ENCODE measurements around the gene GALNT6. TPM values are rescaled to one million over a fixed set of nuclear protein-coding genes. Genes with fewer than 3 reads are reported as not detected.

GALNT6 gene
- polyA plus RNA-seq, 2 of the 4 experiments (the other 2 are of a cell fraction), result 3.6 to 4.3 TPM

DNA sequence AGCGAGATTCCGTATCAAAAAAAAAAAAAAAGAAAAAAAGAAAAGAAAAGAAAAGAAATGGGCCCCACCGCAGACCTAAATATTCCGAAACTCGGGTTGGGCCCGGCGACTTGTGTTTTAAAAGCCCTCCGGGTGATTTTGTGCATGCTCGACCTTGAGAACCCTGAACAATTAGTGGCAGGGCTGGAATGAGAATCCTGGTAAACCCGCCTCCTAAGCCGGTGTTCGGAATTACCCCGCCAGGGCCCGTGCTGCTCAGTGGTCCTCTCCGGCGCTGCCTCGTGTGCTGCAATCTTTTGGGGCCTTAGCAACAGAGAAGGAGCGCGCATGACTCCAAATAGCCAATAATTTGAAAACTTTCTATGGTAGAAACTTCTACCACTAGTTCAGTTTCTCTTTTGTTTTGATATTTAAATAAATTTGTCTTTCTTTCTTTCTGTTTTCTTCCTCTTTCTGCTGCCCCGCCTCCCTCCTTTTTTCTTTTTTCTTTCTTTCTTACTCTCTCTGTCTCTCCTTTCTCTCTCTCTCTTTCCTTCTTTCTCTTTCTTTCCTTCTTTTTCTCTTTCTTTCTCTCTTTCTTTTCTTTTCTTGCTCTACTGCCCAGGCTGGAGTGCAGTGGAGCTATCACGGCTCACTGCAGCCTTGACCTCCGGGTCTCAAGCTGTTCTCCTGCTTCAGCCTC, 1.5 kb upstream of the GALNT6 start:
- no peak for DNase-seq (ENCODE audit: low read depth in 1 of 2, low spot score in 1 of 2)
- ChIA-PET POLR2A (no interaction called here), CTCF (interaction anchor here (0.7 to 2.7 kb wide), 6 partner anchors 16 to 428 kb away, joined by 3 to 19 read pairs (median 5); no protein-coding TSS in a partner anchor)
- FAIRE-seq, result no peak
- Histone ChIP-seq H3K4me2 (no peak overlapping the region), H3K27ac (no peak overlapping the region), H3K9me3 (no peaks in the 10 kb centered on the region), H3K4me3 (no peak overlapping the region), H3K4me1 (peaks cover 14% of the 10 kb centered on the region)
- TF ChIP-seq JUN (IDR thresholded peaks at IDR 0.05), result no peak
- no peak for TF ChIP-seq PHF8 (IDR thresholded peaks at IDR 0.05; ENCODE audit: borderline replicate concordance, low read depth)
- no peak for ATAC-seq
- 95% methylated on average over 21 of the region's 22 CpGs for WGBS (ENCODE audit: missing lambda C conversion rate)

DNA sequence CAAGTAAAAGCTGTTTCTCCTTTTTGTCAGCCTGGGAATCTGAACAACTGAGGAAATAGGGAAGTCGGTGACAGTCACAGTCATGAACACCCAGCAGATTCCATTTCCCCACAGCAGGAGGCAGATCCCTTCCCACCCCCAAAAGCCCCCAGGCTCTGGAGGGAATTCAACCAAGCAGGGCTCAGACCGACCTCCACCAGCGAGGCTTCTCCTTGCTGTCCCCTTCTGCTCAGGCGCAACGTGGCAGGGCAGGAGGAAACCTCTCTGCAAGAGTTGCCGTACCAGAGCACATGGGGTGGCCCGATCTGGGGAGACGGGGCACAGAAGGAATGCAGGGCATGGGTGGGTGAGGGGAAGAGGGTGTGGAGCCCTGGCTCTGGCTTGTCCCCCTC, 319 bp downstream of the GALNT6 start:
- FAIRE-seq (no peak), DNase-seq (ENCODE audit: low read depth in 1 of 2, low spot score in 1 of 2) (peak in 1 of 2 experiments; percentile 23), ATAC-seq (peak; percentile 32 to 66; a peak in 5 of 6 replicates)
- H3K4me2 ChIP-seq, result peak overlapping the region; percentile 84
- H3K4me3 ChIP-seq, result peak overlapping the region; percentile 57
- peaks cover 17% of the 10 kb centered on the region for H3K4me1 ChIP-seq
- TF ChIP-seq ESRRA (IDR thresholded peaks at IDR 0.05; ENCODE audit: borderline replicate concordance, low read length), result no peak
- TF ChIP-seq, protein P1, sequence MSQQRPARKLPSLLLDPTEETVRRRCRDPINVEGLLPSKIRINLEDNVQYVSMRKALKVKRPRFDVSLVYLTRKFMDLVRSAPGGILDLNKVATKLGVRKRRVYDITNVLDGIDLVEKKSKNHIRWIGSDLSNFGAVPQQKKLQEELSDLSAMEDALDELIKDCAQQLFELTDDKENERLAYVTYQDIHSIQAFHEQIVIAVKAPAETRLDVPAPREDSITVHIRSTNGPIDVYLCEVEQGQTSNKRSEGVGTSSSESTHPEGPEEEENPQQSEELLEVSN (IDR thresholded peaks at IDR 0.05; ENCODE audit: borderline replicate concordance, low read depth), result no peak
- ChIA-PET POLR2A (interaction anchor here (1.8 kb wide), 1 partner anchor 19 kb away, joined by 6 read pairs; no protein-coding TSS in a partner anchor), CTCF (interaction anchor here (1.0 to 2.0 kb wide), 7 partner anchors 9 to 430 kb away, joined by 3 to 7 read pairs (median 5); no protein-coding TSS in a partner anchor)
- no peaks in the 10 kb centered on the region for H3K9me3 ChIP-seq
- peak overlapping the region; percentile 48 to 85; a peak in 5 of 6 replicates for H3K27ac ChIP-seq
- 50% methylated on average over 7 of the region's 8 CpGs for WGBS (ENCODE audit: missing lambda C conversion rate)

DNA sequence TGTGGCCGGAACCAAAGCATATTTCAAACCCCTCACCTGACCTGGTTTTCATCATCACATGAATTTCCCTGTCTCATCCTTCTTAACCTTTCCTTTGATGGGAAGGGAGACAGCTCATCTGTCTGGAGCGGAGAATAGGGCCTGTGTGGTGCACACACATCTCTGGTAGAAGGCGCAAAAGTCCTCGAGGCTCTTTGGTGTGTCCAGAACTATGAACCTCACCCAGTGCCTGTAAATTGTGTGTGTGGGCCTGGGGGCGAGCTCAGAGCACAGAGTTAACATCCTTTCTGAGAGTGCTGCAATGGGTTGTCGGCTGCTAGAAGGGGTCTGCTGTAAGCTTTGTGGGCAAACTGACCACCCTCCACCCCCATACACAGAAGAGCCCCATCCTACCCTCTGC, 749 bp downstream of the GALNT6 start:
- no peak for FAIRE-seq
- peaks cover 17% of the 10 kb centered on the region for H3K4me1 ChIP-seq
- ChIA-PET POLR2A (interaction anchor here (1.8 kb wide), 1 partner anchor 19 kb away, joined by 6 read pairs; no protein-coding TSS in a partner anchor), CTCF (interaction anchor here (1.0 to 2.0 kb wide), 8 partner anchors 9 to 433 kb away, joined by 3 to 9 read pairs (median 5); no protein-coding TSS in a partner anchor)
- H3K4me3 ChIP-seq, result no peak overlapping the region; the same call in 2 of the 3 replicates
- ATAC-seq, result peak in 1 of 2 experiments; percentile 7; a peak in 3 of 6 replicates
- 88% methylated on average over 6 of the region's 6 CpGs for WGBS (ENCODE audit: missing lambda C conversion rate)
- H3K27ac ChIP-seq, result peak overlapping the region in 1 of 2 experiments; percentile 85; a peak in 3 of 6 replicates
- TF ChIP-seq, protein P2, sequence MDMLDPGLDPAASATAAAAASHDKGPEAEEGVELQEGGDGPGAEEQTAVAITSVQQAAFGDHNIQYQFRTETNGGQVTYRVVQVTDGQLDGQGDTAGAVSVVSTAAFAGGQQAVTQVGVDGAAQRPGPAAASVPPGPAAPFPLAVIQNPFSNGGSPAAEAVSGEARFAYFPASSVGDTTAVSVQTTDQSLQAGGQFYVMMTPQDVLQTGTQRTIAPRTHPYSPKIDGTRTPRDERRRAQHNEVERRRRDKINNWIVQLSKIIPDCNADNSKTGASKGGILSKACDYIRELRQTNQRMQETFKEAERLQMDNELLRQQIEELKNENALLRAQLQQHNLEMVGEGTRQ (IDR thresholded peaks at IDR 0.05), result no peak
- TF ChIP-seq NR3C1 (IDR thresholded peaks at IDR 0.05), result no peak
- peak overlapping the region; percentile 84 for H3K4me2 ChIP-seq
- no peaks in the 10 kb centered on the region for H3K9me3 ChIP-seq
- DNase-seq (ENCODE audit: low read depth in 1 of 2, low spot score in 1 of 2), result no peak

DNA sequence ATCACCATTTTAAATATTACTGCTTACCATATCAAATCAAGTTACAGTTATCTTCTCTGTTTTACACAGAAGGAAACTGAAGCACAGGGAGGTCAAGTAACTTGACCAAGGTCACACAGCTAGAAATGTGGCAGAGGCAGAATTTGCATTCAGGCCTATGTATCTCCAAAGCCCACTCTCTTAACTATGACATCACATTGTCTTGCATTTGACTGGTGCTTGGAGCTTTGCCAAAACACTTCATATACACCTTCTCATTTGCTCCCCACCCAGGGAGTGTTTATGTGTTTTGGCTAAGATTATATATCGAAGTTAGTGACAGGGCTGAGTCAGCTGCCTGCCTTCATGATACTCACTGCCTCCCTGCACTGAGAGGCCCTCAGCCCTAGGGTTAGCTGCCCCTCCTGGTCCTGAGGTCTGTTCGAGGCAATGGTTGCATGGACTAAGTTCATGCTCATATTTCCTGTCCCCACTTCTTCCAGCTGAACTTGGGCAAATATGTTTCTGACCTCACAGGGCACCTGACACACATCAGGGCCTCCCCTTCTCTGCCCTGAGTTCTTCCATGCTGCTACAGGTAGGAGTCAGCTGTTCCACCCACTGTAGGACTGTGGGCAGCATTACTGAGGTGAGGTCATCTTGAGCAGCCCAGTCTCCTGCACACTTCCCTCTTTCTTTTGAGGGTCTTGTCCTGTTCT, 1.8 kb downstream of the GALNT6 start:
- DNase-seq (ENCODE audit: low read depth in 1 of 2, low spot score in 1 of 2) (no peak), FAIRE-seq (no peak), ATAC-seq (peak; percentile 11 to 16; a peak in 1 of 6 replicates)
- Histone ChIP-seq H3K4me3 (no peak overlapping the region), H3K9me3 (no peaks in the 10 kb centered on the region), H3K4me2 (no peak overlapping the region), H3K27ac (no peak overlapping the region), H3K4me1 (peaks cover 17% of the 10 kb centered on the region)
- WGBS (ENCODE audit: missing lambda C conversion rate), result 74% methylated on average over 2 of the region's 2 CpGs
- CTCF ChIA-PET, result interaction anchor here (0.6 to 1.9 kb wide), 8 partner anchors 10 to 502 kb away, joined by 3 to 9 read pairs (median 4); no protein-coding TSS in a partner anchor
- POLR2A ChIA-PET, result no interaction called here
- TF ChIP-seq ZFP36 (IDR thresholded peaks at IDR 0.05; ENCODE audit: borderline replicate concordance, partially characterized antibody) (peak; percentile 31), MAFK (IDR thresholded peaks at IDR 0.05; ENCODE audit: partially characterized antibody) (peak; percentile 24)
- TF ChIP-seq, protein P2 (IDR thresholded peaks at IDR 0.05), result no peak

DNA sequence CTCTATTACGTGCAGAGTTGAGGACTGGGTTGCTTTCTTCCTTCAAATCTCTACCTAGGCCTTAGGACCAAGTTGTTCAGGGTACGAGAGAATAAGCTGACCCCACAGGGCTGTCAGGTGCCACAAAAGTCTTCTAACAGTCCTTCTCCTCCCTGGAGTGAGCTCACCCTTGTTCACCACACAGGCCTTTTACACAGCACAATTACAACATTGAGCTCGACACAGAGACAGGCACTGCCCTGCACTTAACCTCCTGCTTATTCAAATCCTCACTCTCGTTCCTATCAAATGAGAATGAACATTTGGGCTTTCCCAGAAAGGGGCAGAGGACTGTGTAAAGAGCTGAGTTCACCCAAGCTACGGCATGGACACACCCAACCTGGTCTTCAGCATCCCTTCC, 2.4 kb downstream of the GALNT6 start:
- TF ChIP-seq, protein P1 (IDR thresholded peaks at IDR 0.05; ENCODE audit: borderline replicate concordance, low read depth), result no peak
- no peak for TF ChIP-seq HOXB5 (CRISPR knock-in tag; IDR thresholded peaks at IDR 0.05)
- no peak for TF ChIP-seq KDM5A (IDR thresholded peaks at IDR 0.05)
- TF ChIP-seq NFE2L2 (conservative IDR thresholded peaks at IDR 0.05; ENCODE audit: low read length), result no peak
- Histone ChIP-seq H3K4me3 (no peak overlapping the region), H3K4me1 (peaks cover 17% of the 10 kb centered on the region), H3K4me2 (no peak overlapping the region), H3K27ac (no peak overlapping the region; a peak in 1 of 6 replicates), H3K9me3 (no peaks in the 10 kb centered on the region)
- FAIRE-seq (no peak), DNase-seq (ENCODE audit: low read depth in 1 of 2, low spot score in 1 of 2) (no peak), ATAC-seq (no peak)
- ChIA-PET POLR2A (no interaction called here), CTCF (interaction anchor here (1.2 to 1.9 kb wide), 4 partner anchors 17 to 503 kb away, joined by 3 to 9 read pairs (median 6); no protein-coding TSS in a partner anchor)
- WGBS (ENCODE audit: missing lambda C conversion rate), result 92% methylated on average over 5 of the region's 5 CpGs
